Measurements from ENCODE around the gene ABCC9.

Gene ABCC9

GRCh38 chr12:21940549-21941505 lies at the start of gene ABCC9:
TSS of gene ABCC9 (minus strand) at chr12:21941426. CDS start at chr12:21936674, 4,752 bp downstream.
- no peak for DNase-seq

- DNase-seq, result no peak
These were observed 48.7 kb upstream of the ABCC9 start for GRCh38 chr12:21989819-21990412.

- no peak for DNase-seq
These were observed 47.4 kb upstream of the ABCC9 start for GRCh38 chr12:21988619-21989018.

- DNase-seq, result no peak
These were observed 46.5 kb upstream of the ABCC9 start for GRCh38 chr12:21987755-21988154.

- no peak for DNase-seq
These were observed 43.9 kb upstream of the ABCC9 start for GRCh38 chr12:21985155-21985554.

- no peak for DNase-seq
These were observed 43.1 kb upstream of the ABCC9 start for GRCh38 chr12:21984375-21984774.

GRCh38 chr12:21983095-21983494 lies 41.9 kb upstream of the ABCC9 start:
- DNase-seq, result no peak

GRCh38 chr12:21980544-21980943 lies 39.3 kb upstream of the ABCC9 start:
- no peak for DNase-seq

- DNase-seq, result no peak
These were observed 34.1 kb upstream of the ABCC9 start for GRCh38 chr12:21975293-21975692.

- no peak for DNase-seq
These were observed 32.0 kb upstream of the ABCC9 start for GRCh38 chr12:21973221-21973620.

GRCh38 chr12:21972055-21972454 lies 30.8 kb upstream of the ABCC9 start:
- no peak for DNase-seq

GRCh38 chr12:21971344-21971743 lies 30.1 kb upstream of the ABCC9 start:
- DNase-seq, result no peak

- DNase-seq, result no peak
These were observed 21.6 kb upstream of the ABCC9 start for GRCh38 chr12:21962821-21963220.

GRCh38 chr12:21962236-21962635 lies 21.0 kb upstream of the ABCC9 start:
- DNase-seq, result no peak

- DNase-seq, result no peak
These were observed 9.4 kb upstream of the ABCC9 start for GRCh38 chr12:21950649-21951048.

- no peak for DNase-seq
These were observed 7.8 kb upstream of the ABCC9 start for GRCh38 chr12:21949036-21949435.

GRCh38 chr12:21946983-21947382 lies 5.8 kb upstream of the ABCC9 start:
- DNase-seq, result no peak

GRCh38 chr12:21945002-21945401 lies 3.8 kb upstream of the ABCC9 start:
- DNase-seq, result no peak

GRCh38 chr12:21942377-21942703 lies 1.1 kb upstream of the ABCC9 start:
- DNase-seq, result no peak

GRCh38 chr12:21941506-21942376 lies 515 bp upstream of the ABCC9 start:
- DNase-seq, result no peak

- no peak for DNase-seq
These were observed 1.8 kb downstream of the ABCC9 start for GRCh38 chr12:21939435-21939834.

- no peak for DNase-seq
These were observed 2.3 kb downstream of the ABCC9 start for GRCh38 chr12:21938879-21939278.

GRCh38 chr12:21934173-21934572 lies 7.1 kb downstream of the ABCC9 start:
- DNase-seq, result no peak

Measured in activated CD4-positive, alpha-beta T cell treated with anti-CD3 and anti-CD28 coated beads, Interleukin-2, amount 50 U/mL, for 4 hours (primary cell).